Activated CD8-positive, alpha-beta T cell treated with anti-CD3 and anti-CD28 coated beads for 36 hours (primary cell): ENCODE measurements around the gene CNTNAP4. TPM values are rescaled to one million over a fixed set of nuclear protein-coding genes. Genes with fewer than 3 reads are reported as not detected.

Source experiments
- ATAC-seq: fragments of 200-7000 bp; cut with Tn5 transposase; one replicate; pipeline ENCODE4 v1.10.0; 2021; ENCODE audit warnings: mild to moderate bottlenecking, moderate library complexity
- CTCF ChIA-PET: fragments of 350-600 bp; sonication (Branson Sonifier 250); formaldehyde crosslinking; loops from one replicate; lab custom pipeline; 2021; ENCODE audit warnings: antibody characterized with exemption; lab: Charles Lee
- POLR2A ChIA-PET: fragments of 350-600 bp; sonication (Branson Sonifier 250); formaldehyde crosslinking; loops from one replicate; lab custom pipeline; 2021; ENCODE audit warnings: antibody characterized with exemption; lab: Charles Lee
- DNase-seq: peaks from one replicate; pipeline ENCODE4 v3.0.0-alpha.2; 2020
- H3K27ac Mint-ChIP-seq: one replicate; pipeline ENCODE4 v1.8.0; 2021; ENCODE audit warnings: mild to moderate bottlenecking, mixed read lengths
- H3K27me3 Mint-ChIP-seq: one replicate; pipeline ENCODE4 v1.8.0; 2021; ENCODE audit warnings: mixed read lengths
- H3K36me3 Mint-ChIP-seq: one replicate; pipeline ENCODE4 v1.8.0; 2021; ENCODE audit warnings: low read depth, mixed read lengths
- H3K4me1 Mint-ChIP-seq: one replicate; pipeline ENCODE4 v1.8.0; 2021; ENCODE audit warnings: low read depth, mixed read lengths
- H3K4me3 Mint-ChIP-seq: one replicate; pipeline ENCODE4 v1.8.0; 2021; ENCODE audit warnings: mild to moderate bottlenecking, moderate library complexity, mixed read lengths
- H3K9me3 Mint-ChIP-seq: one replicate; pipeline ENCODE4 v1.8.0; 2021; ENCODE audit warnings: mixed read lengths
- intact Hi-C: fragments of 100-400 bp; cut with micrococcal nuclease; formaldehyde crosslinking; loops from one replicate; pipeline ENCODE4 v1.10.0; 2022
- total RNA-seq, 2 experiments: library from RNA; stranded (reverse); gene quantifications; one replicate each; pipeline ENCODE4 v1.2.3, GENCODE V29; 2021
- TF ChIP-seq, protein P1 (sequence below): fragments of 200-600 bp; IDR thresholded peaks from one replicate; pipeline ENCODE4 v1.8.0; 2022; ENCODE audit warnings: antibody characterized with exemption, mild to moderate bottlenecking

CNTNAP4 gene
- total RNA-seq, 2 experiments from 2014 or later, result not detected

DNA sequence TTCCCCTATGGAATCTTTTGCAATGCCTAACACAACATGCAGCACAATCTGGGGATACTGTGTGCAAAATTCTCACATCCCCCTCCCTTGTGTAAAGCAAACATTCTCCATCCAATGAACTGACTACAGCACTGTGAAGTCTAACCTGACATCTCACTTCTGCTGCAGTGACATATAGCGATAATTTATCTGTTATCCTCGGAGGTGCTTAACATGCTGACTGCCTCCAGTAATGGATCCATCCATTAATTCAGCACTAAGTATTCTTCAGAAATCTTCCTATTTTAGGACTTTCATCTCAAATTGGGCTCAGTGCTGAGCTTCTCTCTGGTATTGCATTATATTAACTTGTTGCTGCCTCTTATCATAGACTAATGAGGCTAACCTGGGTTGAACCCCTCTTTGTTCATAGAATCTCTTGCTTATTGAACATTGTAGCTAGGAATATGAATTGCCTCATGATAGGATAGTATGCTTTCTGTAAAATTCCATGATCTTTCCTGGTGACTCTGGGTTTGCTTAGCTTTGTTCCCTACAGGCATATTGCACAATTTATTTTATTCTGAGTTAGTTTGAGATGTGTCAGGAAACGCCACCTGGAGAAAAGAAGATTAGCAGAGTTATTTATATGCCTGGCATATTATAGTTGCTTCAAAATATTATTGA lies 187.9 kb downstream of the CNTNAP4 start:
- H3K27me3 Mint-ChIP-seq, result no peaks in the 10 kb centered on the region
- intact Hi-C loops, result no loop called here
- H3K9me3 Mint-ChIP-seq, result peaks cover 1% of the 10 kb centered on the region
- ChIA-PET POLR2A (no interaction called here), CTCF (no interaction called here)
- TF ChIP-seq, protein P1, sequence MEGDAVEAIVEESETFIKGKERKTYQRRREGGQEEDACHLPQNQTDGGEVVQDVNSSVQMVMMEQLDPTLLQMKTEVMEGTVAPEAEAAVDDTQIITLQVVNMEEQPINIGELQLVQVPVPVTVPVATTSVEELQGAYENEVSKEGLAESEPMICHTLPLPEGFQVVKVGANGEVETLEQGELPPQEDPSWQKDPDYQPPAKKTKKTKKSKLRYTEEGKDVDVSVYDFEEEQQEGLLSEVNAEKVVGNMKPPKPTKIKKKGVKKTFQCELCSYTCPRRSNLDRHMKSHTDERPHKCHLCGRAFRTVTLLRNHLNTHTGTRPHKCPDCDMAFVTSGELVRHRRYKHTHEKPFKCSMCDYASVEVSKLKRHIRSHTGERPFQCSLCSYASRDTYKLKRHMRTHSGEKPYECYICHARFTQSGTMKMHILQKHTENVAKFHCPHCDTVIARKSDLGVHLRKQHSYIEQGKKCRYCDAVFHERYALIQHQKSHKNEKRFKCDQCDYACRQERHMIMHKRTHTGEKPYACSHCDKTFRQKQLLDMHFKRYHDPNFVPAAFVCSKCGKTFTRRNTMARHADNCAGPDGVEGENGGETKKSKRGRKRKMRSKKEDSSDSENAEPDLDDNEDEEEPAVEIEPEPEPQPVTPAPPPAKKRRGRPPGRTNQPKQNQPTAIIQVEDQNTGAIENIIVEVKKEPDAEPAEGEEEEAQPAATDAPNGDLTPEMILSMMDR, result no peak
- ATAC-seq, result no peak
- no peak overlapping the region for H3K27ac Mint-ChIP-seq
- no peaks in the 10 kb centered on the region for H3K4me1 Mint-ChIP-seq
- H3K36me3 Mint-ChIP-seq, result no peaks in the 10 kb centered on the region
- no peak overlapping the region for H3K4me3 Mint-ChIP-seq
- no peak for DNase-seq

DNA sequence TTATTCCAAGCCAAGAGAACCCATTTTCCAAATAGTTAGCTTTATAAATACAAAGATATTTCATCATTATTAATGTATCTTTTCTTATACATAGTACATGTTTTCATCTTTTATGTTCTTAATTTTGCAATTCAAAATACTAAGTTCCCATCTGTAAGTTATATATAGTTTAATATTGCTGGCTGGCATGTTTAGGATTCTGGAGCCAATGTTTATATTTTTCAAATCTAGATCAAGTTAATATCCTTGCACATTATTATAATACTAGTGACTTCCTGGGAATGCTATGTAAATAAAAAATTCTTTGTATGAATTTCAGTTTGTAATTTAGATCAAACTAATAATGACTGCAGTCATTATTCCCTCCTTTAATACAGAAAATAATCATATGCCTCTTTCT lies 189.7 kb downstream of the CNTNAP4 start:
- ChIA-PET CTCF (no interaction called here), POLR2A (no interaction called here)
- H3K4me3 Mint-ChIP-seq, result no peak overlapping the region
- TF ChIP-seq, protein P1, result no peak
- no peak overlapping the region for H3K27ac Mint-ChIP-seq
- no peaks in the 10 kb centered on the region for H3K27me3 Mint-ChIP-seq
- DNase-seq, result no peak
- H3K9me3 Mint-ChIP-seq, result peaks cover 1% of the 10 kb centered on the region
- no peaks in the 10 kb centered on the region for H3K36me3 Mint-ChIP-seq
- intact Hi-C loops, result no loop called here
- no peak for ATAC-seq
- no peaks in the 10 kb centered on the region for H3K4me1 Mint-ChIP-seq

DNA sequence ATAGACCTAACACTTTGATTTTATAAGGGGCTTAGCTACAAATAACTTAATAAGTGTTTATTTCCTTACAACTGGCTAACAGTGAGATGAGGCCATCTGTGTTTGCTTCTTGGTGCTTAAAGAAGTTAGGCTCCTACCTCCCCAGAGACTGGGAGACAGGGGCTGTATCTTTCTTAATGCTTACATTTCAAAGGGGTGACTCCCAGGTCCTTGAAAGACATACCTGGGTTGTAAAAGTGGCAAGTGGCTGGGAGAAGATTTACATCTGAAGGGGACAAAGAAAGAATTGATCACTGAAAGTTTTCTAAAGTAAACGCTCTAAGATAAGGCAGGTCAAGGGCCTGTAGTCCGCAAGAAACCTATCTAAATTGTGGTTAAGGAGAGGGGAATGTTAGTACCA lies 196.8 kb downstream of the CNTNAP4 start:
- CTCF ChIA-PET, result no interaction called here
- POLR2A ChIA-PET, result no interaction called here
- ATAC-seq, result no peak
- Mint-ChIP-seq H3K27me3 (no peaks in the 10 kb centered on the region), H3K36me3 (no peaks in the 10 kb centered on the region), H3K4me3 (no peak overlapping the region), H3K9me3 (no peaks in the 10 kb centered on the region), H3K4me1 (no peaks in the 10 kb centered on the region), H3K27ac (no peak overlapping the region)
- intact Hi-C loops, result no loop called here
- DNase-seq, result no peak
- TF ChIP-seq, protein P1, result no peak

DNA sequence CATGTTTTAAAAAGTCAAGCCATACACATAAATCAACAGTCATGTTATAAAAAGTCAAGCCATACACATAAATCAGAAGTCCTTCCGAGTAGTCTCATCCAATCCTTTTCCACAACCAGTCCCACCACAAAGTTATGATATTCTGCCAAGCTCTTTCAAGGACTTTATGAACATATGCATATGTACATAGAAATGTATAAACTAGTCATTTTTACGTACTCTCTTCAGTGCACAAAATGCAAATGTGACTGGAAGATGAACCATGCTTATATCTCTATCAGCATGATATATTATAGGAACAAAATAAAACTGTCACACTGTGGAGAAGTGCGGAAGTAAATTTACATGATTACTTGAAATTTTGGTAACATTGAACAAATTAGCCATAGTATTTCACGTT lies 200.9 kb downstream of the CNTNAP4 start:
- H3K9me3 Mint-ChIP-seq, result peaks cover 3% of the 10 kb centered on the region
- DNase-seq (no peak), ATAC-seq (no peak)
- TF ChIP-seq, protein P1, result no peak
- ChIA-PET POLR2A (no interaction called here), CTCF (no interaction called here)
- H3K36me3 Mint-ChIP-seq, result no peaks in the 10 kb centered on the region
- H3K4me3 Mint-ChIP-seq, result no peak overlapping the region
- H3K27me3 Mint-ChIP-seq, result no peaks in the 10 kb centered on the region
- H3K4me1 Mint-ChIP-seq, result no peaks in the 10 kb centered on the region
- no peak overlapping the region for H3K27ac Mint-ChIP-seq
- intact Hi-C loops, result no loop called here

DNA sequence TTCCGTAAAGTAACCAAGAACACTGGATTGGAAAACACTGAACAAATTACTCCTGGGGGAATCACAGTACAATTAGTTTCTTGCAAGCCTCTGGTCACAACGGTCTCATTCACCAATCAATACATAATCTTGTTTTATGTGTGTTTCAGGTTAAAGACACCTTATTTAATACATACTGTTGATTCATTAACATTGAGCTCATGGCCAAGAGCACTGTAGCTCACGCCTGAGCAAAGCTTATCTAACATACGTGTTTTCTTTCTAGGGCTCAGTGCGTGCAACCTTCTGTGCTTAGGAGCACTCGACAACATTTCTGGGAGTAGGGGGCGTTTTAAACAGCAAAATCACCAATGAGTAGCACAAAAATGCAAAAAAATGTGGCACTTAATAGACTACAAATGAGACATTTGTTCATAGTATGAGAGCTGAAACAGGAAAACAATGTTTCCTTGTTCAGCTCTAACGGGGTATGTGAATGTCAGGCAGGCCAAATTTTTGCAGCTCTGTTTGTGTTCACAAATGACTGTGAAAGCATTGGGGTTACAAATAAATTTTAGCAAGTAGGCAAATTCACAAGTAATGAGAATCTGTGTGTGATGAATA lies 206.2 kb downstream of the CNTNAP4 start:
- H3K36me3 Mint-ChIP-seq, result no peaks in the 10 kb centered on the region
- no peak overlapping the region for H3K27ac Mint-ChIP-seq
- ChIA-PET CTCF (no interaction called here), POLR2A (no interaction called here)
- ATAC-seq (no peak), DNase-seq (no peak)
- TF ChIP-seq, protein P1, result no peak
- no peaks in the 10 kb centered on the region for H3K27me3 Mint-ChIP-seq
- intact Hi-C loops, result no loop called here
- no peak overlapping the region for H3K4me3 Mint-ChIP-seq
- H3K9me3 Mint-ChIP-seq, result peaks cover 3% of the 10 kb centered on the region
- H3K4me1 Mint-ChIP-seq, result no peaks in the 10 kb centered on the region
